Subcutaneous adipose tissue (tissue), 4 donors: Measurements from ENCODE around the gene GAB3. TPM values are rescaled to one million over a fixed set of nuclear protein-coding genes. Genes with fewer than 3 reads are reported as not detected.

Experiments
- CTCF ChIP-seq: fragments of 450-650 bp; IDR thresholded peaks from one replicate; pipeline ENCODE4 v1.5.1; 2016; ENCODE audit warnings: low read depth, mild to moderate bottlenecking, control low read depth, antibody characterized with exemption, moderate library complexity
- total RNA-seq, 4 donors: library from RNA; depleted of rRNA; stranded (reverse); fragments of >200 nt; gene quantifications; one replicate each; pipeline ENCODE4 v1.1.0, GENCODE V29; 2016

Gene GAB3
- total RNA-seq: 10 to 100 TPM in 2 of 4 donors, 1 to 10 TPM in 2; 8.6 to 18.9 (median 13.0) TPM

DNA sequence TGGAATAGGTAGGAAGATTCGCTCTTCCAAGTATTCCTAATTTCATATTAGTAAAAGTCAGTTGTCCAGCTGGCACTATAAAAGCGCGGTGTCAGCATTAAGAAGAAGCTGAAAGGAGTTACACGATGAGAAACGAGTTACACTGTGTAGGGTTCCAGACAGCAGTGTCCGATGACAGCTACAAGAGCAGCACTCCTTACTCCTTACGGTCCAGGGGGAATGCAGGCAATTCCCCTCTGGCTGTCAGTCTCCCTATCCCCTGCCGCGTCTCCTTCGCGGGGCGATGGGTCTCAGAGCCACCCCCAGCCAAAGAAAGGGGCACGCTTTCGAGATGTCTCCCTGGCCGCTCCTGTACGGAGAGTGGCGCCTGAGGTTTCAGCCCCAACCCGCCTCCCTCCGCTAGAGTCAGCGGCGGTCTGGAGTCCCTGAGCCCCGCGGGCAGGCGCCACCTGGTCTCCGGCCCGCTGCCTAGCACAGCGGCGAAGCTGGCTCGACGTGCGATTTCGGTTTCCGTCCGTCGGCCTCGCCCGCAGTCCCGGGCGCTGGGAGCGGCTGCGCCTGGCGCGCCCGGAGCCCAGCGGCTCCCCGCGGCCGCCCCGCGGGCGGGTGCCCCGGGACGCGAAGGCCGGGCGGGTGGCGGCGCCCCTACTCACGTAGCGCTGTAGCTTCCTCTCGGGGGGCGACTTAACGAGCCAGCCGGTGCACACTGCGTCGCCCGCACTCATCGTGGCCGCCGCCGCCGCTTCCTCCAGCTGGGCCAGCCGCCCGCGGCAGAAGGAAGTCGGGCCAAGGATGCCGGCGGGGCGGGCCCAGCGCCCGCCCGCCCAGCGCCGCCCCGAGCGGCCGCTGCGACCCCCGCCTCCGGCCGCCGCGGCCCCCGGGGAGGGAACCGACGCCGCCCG lies at the start of gene GAB3:
Gene GAB3, minus strand, starts transcription at position 777 of the 902 bp plus-strand sequence. Its CDS starts 52 bp downstream, at position 725.
- no peak for TF ChIP-seq CTCF

- no peak for TF ChIP-seq CTCF
These were observed 48.9 kb upstream of the GAB3 start for GRCh38 chrX:154799556-154800348.

DNA sequence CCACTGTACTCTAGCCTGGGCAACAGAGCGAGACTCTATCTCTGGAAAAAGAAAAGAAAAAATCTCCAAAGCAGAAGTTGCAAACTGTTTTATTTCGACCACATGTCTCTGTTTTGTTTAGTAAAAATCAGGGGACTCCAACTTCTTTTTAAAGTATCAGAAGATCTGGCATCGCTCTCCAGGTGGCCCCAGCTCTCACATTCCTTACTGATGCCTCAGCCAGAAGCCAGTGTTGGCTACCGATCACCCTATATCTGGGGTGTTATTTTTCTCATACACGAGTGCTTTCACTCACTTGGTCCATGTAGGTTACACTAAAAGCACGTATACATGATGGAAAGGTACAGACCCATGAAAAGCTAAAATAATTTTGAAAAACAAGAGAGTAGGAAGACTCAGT lies 46.1 kb upstream of the GAB3 start:
- TF ChIP-seq CTCF: no peak

DNA sequence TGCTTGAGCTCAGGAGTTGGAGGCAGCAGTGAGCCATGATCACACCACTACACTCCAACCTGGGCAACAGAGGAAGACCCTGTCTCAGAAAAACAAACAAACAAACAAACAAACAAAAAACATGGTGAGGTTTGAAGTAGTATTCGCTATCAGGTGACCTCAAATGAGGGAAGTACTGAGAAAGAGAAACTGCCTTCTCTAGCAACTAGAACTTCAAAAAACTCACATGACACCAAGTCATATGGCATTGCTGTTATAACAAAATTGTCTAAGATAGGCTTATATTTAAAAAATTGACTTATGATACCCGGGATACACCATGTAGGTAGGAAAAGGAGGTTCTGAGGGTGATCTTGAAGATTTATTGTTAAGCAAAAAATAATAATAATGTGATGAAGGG lies 44.1 kb upstream of the GAB3 start:
- no peak for TF ChIP-seq CTCF

GRCh38 chrX:154793084-154793795 lies 42.4 kb upstream of the GAB3 start:
- TF ChIP-seq CTCF: no peak

DNA sequence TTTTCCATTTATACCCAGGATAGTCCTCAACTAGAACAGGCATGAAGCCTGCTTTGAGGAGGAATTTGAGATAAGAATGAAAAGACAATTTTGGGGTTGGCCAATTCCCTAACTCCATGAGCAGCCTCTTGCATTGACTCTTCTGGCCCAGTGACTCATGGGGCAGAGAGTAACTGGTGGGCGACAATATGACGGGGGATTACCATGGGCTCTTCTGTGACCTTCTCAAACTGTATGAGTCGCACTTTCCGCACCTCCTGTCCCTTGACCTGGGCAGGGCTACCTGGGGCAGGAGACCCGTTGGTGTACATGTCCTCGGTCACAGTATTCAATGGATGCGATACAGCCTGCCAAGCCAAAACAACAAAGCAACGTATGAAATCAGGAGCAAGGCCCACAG lies 41.1 kb upstream of the GAB3 start:
- no peak for TF ChIP-seq CTCF

DNA sequence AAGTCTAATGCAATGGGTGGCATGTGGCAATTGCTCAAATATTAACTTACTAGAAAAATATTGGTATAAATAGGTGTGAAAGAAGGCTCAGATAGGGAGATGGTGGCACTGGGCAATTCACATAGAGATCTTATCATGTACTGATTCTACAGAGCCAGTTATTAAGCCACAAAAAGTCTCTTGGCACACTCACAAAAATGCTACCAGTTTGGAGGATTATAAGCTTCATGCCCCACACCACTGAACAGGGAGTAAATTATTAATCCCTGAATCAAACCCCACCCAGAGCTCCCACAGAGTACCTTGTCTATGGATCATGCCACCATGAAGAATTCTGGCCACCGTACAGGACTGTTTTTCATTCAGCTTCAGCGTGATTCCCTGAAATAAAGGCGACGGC lies 40.6 kb upstream of the GAB3 start:
- TF ChIP-seq CTCF: no peak
